Endothelial cell of umbilical vein (primary cell): ENCODE data around the gene PPM1L.

Experiments used
- CTCF ChIP-seq, 2 donors: IDR thresholded peaks; 1 replicate in 1 of 2; 2 replicates in 1 of 2; pipeline ENCODE4 v1.5.1; 2011; ENCODE audit warnings: low read length in 2 of 2, mild to moderate bottlenecking in 2 of 2, moderate library complexity in 2 of 2, control low read depth in 1 of 2, inconsistent platforms in 1 of 2, low read depth in 1 of 2; ENCODE audit not compliant: insufficient read depth in 1 of 2; ENCODE audit errors: extremely low read depth in 1 of 2
- MYC ChIP-seq: IDR thresholded peaks from one replicate; pipeline ENCODE4 v1.6.1; 2011; ENCODE audit warnings: mild to moderate bottlenecking, low read depth, low read length
- POLR2A ChIP-seq: IDR thresholded peaks from 2 replicates; pipeline ENCODE4 v1.6.1; 2012; ENCODE audit warnings: low read depth, mild to moderate bottlenecking, control low read depth, low read length
- POLR2AphosphoS5 ChIP-seq: IDR thresholded peaks from 2 replicates; pipeline ENCODE4 v1.6.1; 2012; ENCODE audit warnings: low read depth, mild to moderate bottlenecking, control low read depth, low read length, moderate library complexity; ENCODE audit not compliant: insufficient read depth
- TF ChIP-seq, protein P1 (sequence below): IDR thresholded peaks from 2 replicates; pipeline ENCODE4 v1.6.1; 2011; ENCODE audit not compliant: insufficient read depth, insufficient read length

- TF ChIP-seq POLR2A (no peak), CTCF (IDR thresholded peaks at IDR 0.05; ENCODE audit: extremely low read depth in 1 of 2, insufficient read depth in 1 of 2, low read depth in 1 of 2, low read length in 2 of 2) (no peak), MYC (no peak), POLR2AphosphoS5 (no peak)
- TF ChIP-seq, protein P1, sequence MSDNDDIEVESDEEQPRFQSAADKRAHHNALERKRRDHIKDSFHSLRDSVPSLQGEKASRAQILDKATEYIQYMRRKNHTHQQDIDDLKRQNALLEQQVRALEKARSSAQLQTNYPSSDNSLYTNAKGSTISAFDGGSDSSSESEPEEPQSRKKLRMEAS = no peak
Observed at GRCh38 chr3:160931474-160931873, 175.4 kb downstream of the PPM1L start.
